Measurements from ENCODE around the gene TECTB. TPM values are rescaled to one million over a fixed set of nuclear protein-coding genes. Genes with fewer than 3 reads are reported as not detected.
"Not testable (repeated sequence)": the region's sequence is repeated elsewhere in the genome, so short reads cannot be mapped to it uniquely, and the experiment has no call there.

Gene TECTB
- not detected in 2 replicates for total RNA-seq (2014; rRNA removed; shearing (Covaris generic))

GRCh38 chr10:112283100-112283499 is at the start of gene TECTB:
Gene TECTB, plus strand, starts transcription at chr10:112283400. Its CDS starts 335 bp downstream, at chr10:112283735.
- peaks cover 2% of the 10 kb centered on the region; the same call in 1 of the 2 replicates for H3K27me3 ChIP-seq (ENCODE audit: control insufficient read depth, insufficient read depth, low read length)
- H3K4me3 ChIP-seq (ENCODE audit: insufficient read depth, low read depth, low read length), result no peak within 1 kb of the TSS
- DNase-seq, result no peak
- H3K36me3 ChIP-seq (replicated peaks; ENCODE audit: control insufficient read depth, insufficient read depth, low read length), result no peaks in the 10 kb centered on the region

DNA sequence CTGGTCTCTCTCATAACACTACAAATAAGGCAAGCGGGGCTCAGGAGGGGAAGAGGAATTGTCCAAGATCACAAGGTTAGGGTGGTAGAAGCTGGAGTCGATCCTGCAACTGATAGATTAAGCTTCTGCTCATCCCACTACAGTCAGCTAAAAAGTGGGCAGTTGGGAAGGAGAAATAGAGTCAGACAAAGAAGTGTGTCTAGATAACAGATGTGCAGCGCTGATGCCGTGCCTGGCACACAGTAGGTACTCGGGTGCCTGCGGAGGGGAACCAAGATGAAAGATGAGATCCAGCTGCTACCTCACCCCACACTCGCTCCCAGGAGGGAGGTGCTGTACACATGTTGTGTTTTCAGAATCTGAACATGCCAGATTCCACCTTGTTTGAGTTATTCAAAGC is 48.1 kb upstream of the TECTB start:
- DNase-seq, result no peak
- Histone ChIP-seq H3K4me3 (ENCODE audit: insufficient read depth, low read depth, low read length) (no peak overlapping the region), H3K36me3 (replicated peaks; ENCODE audit: control insufficient read depth, insufficient read depth, low read length) (no peaks in the 10 kb centered on the region), H3K27me3 (ENCODE audit: control insufficient read depth, insufficient read depth, low read length) (no peaks in the 10 kb centered on the region)

GRCh38 chr10:112235920-112236319 is 47.3 kb upstream of the TECTB start:
- H3K36me3 ChIP-seq (replicated peaks; ENCODE audit: control insufficient read depth, insufficient read depth, low read length), result no peaks in the 10 kb centered on the region
- no peak overlapping the region for H3K4me3 ChIP-seq (ENCODE audit: insufficient read depth, low read depth, low read length)
- no peak for DNase-seq

GRCh38 chr10:112236486-112236885 is 46.7 kb upstream of the TECTB start:
- DNase-seq, result no peak
- Histone ChIP-seq H3K4me3 (ENCODE audit: insufficient read depth, low read depth, low read length) (no peak overlapping the region), H3K36me3 (replicated peaks; ENCODE audit: control insufficient read depth, insufficient read depth, low read length) (no peaks in the 10 kb centered on the region), H3K27me3 (ENCODE audit: control insufficient read depth, insufficient read depth, low read length) (no peaks in the 10 kb centered on the region)

More at GRCh38 chr10:112235920-112236319, 47.3 kb upstream of the TECTB start:
- H3K27me3 ChIP-seq (ENCODE audit: control insufficient read depth, insufficient read depth, low read length), result no peaks in the 10 kb centered on the region

GRCh38 chr10:112239347-112239746 is 43.9 kb upstream of the TECTB start:
- DNase-seq, result no peak
- H3K36me3 ChIP-seq (replicated peaks; ENCODE audit: control insufficient read depth, insufficient read depth, low read length), result no peaks in the 10 kb centered on the region
- H3K27me3 ChIP-seq (ENCODE audit: control insufficient read depth, insufficient read depth, low read length), result no peaks in the 10 kb centered on the region
- no peak overlapping the region for H3K4me3 ChIP-seq (ENCODE audit: insufficient read depth, low read depth, low read length)

GRCh38 chr10:112240441-112240840 is 42.8 kb upstream of the TECTB start:
- Histone ChIP-seq H3K27me3 (ENCODE audit: control insufficient read depth, insufficient read depth, low read length) (no peaks in the 10 kb centered on the region), H3K4me3 (ENCODE audit: insufficient read depth, low read depth, low read length) (no peak overlapping the region), H3K36me3 (replicated peaks; ENCODE audit: control insufficient read depth, insufficient read depth, low read length) (no peaks in the 10 kb centered on the region)
- no peak for DNase-seq

DNA sequence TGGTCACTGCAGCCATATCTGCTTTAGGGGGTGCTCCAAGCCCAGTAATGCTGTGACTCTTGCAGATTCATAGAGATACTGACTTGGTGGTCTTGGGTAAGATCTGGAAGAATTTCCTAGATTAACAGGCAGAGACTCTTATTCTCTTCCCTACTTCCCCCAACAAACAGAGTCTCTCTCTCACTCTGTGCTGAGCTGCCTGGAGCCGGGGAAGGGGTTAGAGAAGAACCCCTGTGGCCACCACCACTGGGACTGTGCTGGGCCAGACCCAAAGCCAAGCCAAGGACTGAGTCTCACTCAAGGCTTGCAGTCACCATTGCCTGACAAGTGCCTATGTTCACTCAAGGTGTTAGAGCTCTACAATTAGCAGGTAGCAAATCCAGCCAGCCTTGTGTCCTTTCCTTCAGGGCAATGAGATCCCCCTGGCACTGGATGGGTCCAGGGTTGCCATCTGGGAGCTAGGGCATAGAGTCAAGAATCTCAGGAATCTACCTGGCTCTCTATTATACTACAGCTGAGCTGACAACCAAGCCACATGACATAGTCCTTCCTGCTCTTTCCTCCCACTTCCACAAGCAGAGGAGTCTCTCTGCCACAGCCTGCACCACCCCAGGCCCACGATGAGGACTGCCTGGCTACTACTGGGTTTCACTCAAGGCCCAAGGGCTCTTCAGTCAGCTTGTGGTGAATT is 41.4 kb upstream of the TECTB start:
- no peak overlapping the region for H3K4me3 ChIP-seq (ENCODE audit: insufficient read depth, low read depth, low read length)
- H3K27me3 ChIP-seq (ENCODE audit: control insufficient read depth, insufficient read depth, low read length), result no peaks in the 10 kb centered on the region
- no peaks in the 10 kb centered on the region for H3K36me3 ChIP-seq (replicated peaks; ENCODE audit: control insufficient read depth, insufficient read depth, low read length)
- DNase-seq, result no peak

DNA sequence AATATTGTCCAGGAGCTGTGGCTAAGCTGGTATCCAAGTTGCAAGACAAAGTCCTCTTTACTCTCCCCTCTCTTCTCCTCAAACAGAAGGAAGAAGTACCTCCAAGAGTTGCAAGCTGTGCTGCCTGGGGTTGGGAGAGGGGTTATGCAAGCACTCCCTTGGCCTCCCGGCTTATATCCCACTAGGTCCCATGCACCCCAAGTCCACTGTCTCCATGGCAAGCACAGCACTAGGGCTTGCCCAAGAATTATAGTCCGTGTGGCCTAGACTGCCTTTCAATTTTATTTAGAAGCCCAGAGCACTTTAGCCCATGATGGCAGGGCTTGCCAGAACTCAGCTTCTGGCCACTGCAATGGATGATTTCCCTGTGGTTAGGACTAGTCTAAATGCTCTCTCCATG is 40.4 kb upstream of the TECTB start:
- Histone ChIP-seq H3K4me3 (ENCODE audit: insufficient read depth, low read depth, low read length) (no peak overlapping the region), H3K27me3 (ENCODE audit: control insufficient read depth, insufficient read depth, low read length) (no peaks in the 10 kb centered on the region), H3K36me3 (replicated peaks; ENCODE audit: control insufficient read depth, insufficient read depth, low read length) (no peaks in the 10 kb centered on the region)
- DNase-seq, result no peak

GRCh38 chr10:112243713-112244112 is 39.5 kb upstream of the TECTB start:
- Histone ChIP-seq H3K27me3 (ENCODE audit: control insufficient read depth, insufficient read depth, low read length) (no peaks in the 10 kb centered on the region), H3K36me3 (replicated peaks; ENCODE audit: control insufficient read depth, insufficient read depth, low read length) (no peaks in the 10 kb centered on the region), H3K4me3 (ENCODE audit: insufficient read depth, low read depth, low read length) (no peak overlapping the region)
- DNase-seq, result no peak

GRCh38 chr10:112244197-112244596 is 39.0 kb upstream of the TECTB start:
- H3K27me3 ChIP-seq (ENCODE audit: control insufficient read depth, insufficient read depth, low read length), result no peaks in the 10 kb centered on the region
- no peak for DNase-seq
- H3K36me3 ChIP-seq (replicated peaks; ENCODE audit: control insufficient read depth, insufficient read depth, low read length), result no peaks in the 10 kb centered on the region
- no peak overlapping the region for H3K4me3 ChIP-seq (ENCODE audit: insufficient read depth, low read depth, low read length)

DNA sequence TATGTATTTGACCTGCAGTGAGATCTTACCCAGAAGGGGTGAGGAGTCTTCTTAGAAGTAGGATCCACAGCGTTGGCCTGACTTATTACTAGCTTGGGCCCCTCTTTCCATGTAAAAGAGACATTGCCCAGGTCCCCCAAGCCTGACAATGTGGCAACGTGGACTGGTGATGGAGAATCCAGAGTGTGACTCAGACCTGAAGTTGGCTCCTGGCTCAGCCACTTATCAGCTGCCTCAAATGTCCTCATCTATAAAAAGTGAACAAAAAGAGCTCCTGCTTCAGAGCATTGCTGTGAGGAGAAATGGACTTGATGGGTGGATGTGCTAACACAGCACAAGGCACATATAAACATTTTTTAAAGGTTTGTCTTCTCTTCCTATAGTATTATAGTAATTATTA is 35.4 kb upstream of the TECTB start:
- Histone ChIP-seq H3K27me3 (ENCODE audit: control insufficient read depth, insufficient read depth, low read length) (no peaks in the 10 kb centered on the region), H3K36me3 (replicated peaks; ENCODE audit: control insufficient read depth, insufficient read depth, low read length) (no peaks in the 10 kb centered on the region), H3K4me3 (ENCODE audit: insufficient read depth, low read depth, low read length) (no peak overlapping the region)
- DNase-seq, result no peak

DNA sequence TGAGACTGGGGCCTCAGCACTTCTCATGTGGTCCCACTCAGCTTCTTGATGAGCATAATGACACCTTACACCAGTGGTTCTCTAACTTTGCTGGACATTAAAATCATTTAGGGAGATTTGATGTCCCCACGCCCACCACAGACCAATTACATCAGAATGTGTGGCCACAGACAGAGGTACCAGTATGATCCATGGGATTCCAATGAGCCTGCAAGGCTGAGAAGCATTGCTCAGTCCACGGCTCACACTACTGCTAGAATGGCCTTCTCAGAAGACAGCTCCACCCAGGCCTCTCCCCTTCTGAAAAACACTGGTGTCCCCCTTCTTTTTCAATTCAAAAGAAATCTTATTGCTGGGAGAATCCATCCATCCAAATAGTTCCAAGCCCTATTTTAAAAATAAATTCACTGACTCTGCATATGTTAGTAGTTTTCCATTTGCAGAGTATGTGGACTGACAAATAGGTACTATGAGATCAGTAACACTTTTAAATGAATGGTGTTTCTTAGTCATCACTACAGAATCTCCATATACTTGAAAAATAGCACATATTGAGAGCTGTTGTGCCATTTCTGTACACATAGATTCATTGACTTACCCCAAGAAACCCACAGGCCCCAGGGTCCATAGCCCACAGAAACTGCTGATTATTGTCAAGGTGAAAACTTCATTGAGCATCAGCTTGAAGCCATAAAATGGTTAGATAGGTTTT is 34.5 kb upstream of the TECTB start:
- DNase-seq, result no peak
- Histone ChIP-seq H3K4me3 (ENCODE audit: insufficient read depth, low read depth, low read length) (no peak overlapping the region), H3K36me3 (replicated peaks; ENCODE audit: control insufficient read depth, insufficient read depth, low read length) (no peaks in the 10 kb centered on the region)

DNA sequence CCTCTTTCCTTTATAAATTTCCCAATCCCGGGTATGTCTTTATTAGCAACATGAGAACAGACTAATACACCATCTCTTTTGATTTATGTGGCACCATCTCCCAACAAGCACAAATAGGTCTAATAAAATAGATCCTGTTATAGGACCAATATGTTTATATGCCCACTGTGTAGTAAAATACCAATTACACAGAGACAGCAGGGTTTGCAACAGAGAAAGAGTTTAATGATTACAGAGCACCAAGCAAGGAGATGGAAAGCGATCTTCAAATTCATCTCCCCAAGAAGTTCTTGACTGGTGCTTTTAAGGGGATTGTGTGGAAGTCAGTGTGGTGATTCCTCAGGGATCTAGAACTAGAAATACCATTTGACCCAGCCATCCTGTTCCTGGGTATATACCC is 33.5 kb upstream of the TECTB start:
- Histone ChIP-seq H3K27me3 (ENCODE audit: control insufficient read depth, insufficient read depth, low read length) (no peaks in the 10 kb centered on the region), H3K36me3 (replicated peaks; ENCODE audit: control insufficient read depth, insufficient read depth, low read length) (no peaks in the 10 kb centered on the region), H3K4me3 (ENCODE audit: insufficient read depth, low read depth, low read length) (no peak overlapping the region)
- no peak for DNase-seq

More for the DNA sequence above, 34.5 kb upstream of the TECTB start:
- H3K27me3 ChIP-seq (ENCODE audit: control insufficient read depth, insufficient read depth, low read length), result no peaks in the 10 kb centered on the region

- Histone ChIP-seq H3K4me3 (ENCODE audit: insufficient read depth, low read depth, low read length) (no peak overlapping the region), H3K36me3 (replicated peaks; ENCODE audit: control insufficient read depth, insufficient read depth, low read length) (no peaks in the 10 kb centered on the region), H3K27me3 (ENCODE audit: control insufficient read depth, insufficient read depth, low read length) (no peaks in the 10 kb centered on the region)
- no peak for DNase-seq
Observed at GRCh38 chr10:112250555-112250954, 32.6 kb upstream of the TECTB start.

DNA sequence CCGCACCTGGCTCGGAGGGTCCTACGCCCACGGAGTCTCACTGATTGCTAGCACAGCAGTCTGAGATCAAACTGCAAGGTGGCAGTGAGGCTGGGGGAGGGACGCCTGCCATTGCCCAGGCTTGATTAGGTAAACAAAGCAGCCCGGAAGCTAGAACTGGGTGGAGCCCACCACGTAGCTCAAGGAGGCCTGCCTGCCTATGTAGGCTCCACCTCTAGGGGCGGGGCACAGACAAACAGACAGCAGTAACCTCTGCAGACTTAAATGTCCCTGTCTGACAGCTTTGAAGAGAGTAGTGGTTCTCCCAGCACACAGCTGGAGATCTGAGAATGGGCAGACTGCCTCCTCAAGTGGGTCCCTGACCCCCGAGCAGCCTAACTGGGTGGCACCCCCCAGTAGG is 32.0 kb upstream of the TECTB start:
- H3K4me3 ChIP-seq (ENCODE audit: insufficient read depth, low read depth, low read length); H3K27me3 ChIP-seq (ENCODE audit: control insufficient read depth, insufficient read depth, low read length); H3K36me3 ChIP-seq (replicated peaks; ENCODE audit: control insufficient read depth, insufficient read depth, low read length); DNase-seq: not testable (repeated sequence)

Measured in H7 (cell line).